GM18520 (cell line): Measurements from ENCODE around the gene DCLK2.

Experiments used
- ATAC-seq: cut with Tn5 transposase; IDR thresholded peaks from one replicate; pipeline ENCODE4 v1.9.1; 2021; ENCODE audit not compliant: unreplicated experiment

The DCLK2 gene

DNA sequence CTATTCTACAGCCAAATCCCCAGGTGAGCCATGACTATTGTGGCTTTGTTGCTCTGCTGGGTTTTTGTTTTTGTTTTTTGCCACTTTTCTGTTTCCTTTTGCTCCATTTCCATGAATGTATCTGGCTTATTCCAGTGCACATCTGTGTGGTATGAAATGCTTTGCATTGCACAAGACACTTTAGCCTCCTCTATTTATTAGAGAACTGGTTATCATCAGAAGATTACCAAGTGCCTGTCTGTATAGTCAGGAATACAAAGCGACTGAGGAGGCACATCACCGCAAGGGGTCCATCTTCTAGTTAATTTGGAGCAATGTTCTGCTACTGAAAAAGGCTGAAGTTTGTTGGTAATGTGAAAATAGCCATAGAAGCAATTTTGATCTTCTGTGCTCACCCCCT lies 120.8 kb downstream of the DCLK2 start:
- no peak for ATAC-seq

DNA sequence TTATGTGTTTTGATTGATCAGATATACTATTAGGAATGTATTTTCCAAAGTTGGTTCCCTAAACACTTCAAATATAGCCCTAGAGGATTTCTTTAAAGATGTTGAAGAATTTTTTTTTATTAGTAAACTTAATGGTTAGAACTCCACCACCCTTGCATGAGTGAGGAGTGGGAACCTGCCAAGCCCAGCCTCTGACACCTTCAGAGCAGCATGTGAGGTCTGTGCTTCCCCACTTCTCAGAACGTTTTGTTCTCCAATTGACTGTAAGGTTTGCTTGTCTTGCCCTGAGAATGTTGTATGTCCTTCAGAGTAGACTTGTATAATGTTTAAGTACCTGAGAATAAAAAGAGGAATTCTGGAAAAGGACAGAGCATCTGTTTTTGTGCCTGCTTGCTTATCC lies 126.8 kb downstream of the DCLK2 start:
- ATAC-seq = no peak

DNA sequence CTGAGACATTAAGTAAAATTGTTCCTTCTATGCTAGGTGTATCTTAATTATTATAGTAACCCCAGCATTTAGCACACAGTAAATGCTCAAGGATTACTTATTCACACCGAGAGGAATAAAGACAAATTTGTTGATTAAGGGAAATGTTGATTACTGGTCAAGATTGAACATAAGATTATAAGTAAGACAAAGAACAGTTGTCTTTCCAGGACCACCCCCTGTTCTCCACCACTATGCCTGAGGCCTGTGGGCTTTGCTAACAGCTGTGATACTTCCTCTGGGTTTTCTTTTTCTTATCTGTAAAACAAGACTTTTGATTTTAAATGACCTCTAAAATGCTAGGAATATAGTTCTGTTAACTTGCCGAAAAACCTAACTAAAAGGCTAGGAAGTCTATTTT lies 128.0 kb downstream of the DCLK2 start:
- ATAC-seq = no peak

DNA sequence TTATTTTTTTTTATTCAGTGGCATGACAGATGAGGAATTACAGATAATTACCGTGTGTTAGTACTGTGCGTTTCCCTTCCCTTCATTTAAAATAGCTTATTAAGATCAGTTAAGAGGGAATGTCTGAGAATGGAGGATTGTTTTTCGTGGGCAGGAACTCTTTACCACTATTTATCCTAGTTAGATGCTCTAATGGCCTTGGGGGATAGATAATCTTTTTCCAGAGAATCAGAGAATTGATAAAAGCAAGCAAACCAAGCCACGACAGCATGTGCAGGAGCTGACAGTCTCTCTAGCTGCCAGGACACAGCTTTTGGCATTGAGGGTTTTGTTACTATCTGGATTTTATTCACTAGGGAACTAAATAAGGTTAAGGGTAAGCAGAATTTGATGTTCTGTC lies 128.7 kb downstream of the DCLK2 start:
- ATAC-seq = no peak

DNA sequence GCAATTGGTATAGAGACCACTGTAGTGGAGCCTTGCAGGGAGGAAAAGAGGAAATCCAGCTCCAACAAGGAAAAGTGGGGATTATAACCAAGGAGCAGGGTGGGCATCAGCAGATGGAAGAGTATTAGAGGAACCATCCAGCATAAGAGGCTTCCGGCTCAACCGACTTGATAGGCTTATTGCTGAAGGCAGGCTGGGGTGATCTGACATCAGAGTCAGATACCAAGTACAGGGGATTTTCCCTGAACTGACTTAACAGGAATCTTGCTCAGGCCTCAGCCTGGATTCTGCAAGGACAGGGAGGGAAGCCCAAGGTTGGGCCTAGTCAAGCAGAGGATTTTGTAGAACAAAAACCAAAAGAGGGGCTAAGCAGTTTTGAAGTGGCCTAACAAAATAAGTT lies 129.6 kb downstream of the DCLK2 start:
- ATAC-seq = no peak

DNA sequence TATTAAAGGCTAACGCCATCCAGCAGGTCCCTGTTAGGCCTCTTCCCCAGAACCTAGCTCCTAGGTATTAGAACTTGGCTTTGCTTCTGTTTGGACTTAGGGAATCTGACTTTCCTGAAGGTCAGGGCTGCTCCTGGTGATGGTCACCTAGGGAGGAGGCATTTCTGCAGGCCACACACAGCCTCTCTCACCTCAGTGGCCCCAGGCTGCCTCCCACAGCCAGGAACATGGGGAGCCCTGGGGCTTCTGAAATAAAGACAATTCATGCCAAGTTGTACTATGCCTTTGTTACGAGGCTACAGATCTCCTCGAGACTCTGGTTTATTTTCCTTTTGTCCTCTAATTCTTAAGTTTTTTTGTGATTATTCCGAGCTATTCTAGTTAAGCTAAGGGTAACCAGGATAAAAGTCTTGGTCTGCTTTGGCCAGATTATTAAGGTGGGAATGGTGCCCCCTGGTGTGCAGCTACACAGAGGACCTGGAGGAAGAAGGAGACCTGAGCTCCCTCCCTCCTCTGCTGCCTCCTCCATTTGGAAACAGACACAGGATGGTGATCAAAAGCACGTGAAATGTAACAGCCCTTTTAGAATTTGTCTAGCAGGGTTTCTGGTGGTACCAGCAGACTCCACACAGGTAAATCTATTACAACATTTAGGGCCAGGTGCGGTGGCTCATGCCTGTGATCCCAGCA lies 131.0 kb downstream of the DCLK2 start:
- no peak for ATAC-seq

DNA sequence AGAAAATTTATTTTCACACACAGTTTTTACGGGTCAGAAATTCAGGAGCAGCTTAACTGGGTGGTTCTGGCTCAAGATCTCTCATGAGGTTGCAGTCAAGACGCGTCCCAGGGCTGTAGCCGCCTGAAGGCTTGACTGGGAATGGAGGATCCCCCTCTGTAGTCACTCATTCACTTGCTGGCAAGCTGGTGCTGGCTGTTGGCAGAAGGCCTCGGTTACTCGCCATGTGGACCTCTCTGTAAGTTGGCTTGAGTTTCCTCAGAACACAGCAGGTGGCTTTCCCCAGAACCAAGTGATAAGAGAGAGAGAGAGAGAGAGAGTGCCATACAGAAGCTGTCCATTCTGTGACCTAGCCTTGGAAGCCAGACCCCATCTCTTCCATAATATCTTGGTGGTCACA lies 132.8 kb downstream of the DCLK2 start:
- ATAC-seq = no peak

DNA sequence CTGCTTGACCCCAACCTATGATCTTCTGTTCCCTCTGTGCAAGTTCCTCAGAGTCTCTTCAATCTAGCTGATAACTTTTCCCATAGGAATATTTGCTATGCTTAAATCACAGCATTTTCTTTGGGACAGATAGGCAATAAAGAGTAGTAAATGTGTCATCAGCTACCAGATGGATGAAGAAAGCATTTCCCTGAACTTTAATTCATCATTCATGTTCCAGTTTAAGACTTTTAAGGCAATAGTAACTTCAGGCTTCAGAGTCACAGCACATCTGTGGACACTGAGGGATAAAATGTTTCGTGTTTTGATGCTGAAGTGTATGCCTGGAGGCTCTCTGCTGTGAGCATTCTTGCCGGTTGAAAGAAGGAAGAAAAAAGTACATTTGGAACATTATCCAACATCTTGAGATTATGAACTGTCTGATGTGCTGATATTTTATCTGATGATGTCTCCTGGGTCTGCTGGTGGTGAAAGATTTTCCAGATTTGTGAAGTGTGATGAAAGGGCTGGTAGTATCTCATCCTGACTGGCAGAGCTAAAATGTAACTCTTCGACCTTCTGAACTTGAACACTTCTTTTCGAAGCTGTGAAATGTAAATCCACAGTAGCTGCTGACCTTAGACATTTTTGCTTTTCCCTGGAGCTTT lies 133.7 kb downstream of the DCLK2 start:
- ATAC-seq = no peak

DNA sequence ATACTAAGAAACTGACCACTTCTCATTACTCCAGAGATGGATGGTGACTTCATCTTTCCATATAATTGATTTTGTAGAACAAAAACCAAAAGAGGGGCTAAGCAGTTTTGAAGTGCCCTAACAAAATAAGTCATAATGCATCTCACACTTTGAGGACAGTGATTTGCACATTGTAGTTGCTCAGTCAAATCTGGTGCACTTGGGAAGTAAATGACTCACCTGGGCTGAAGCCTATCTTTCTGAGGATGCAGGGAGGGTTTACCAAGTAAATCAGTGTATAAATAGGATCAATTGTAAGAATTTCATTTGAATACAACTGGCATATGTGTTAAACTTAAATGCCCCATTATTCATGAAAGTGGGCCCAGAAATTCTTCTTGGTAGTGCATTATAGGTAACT lies 134.2 kb downstream of the DCLK2 start:
- ATAC-seq = no peak

DNA sequence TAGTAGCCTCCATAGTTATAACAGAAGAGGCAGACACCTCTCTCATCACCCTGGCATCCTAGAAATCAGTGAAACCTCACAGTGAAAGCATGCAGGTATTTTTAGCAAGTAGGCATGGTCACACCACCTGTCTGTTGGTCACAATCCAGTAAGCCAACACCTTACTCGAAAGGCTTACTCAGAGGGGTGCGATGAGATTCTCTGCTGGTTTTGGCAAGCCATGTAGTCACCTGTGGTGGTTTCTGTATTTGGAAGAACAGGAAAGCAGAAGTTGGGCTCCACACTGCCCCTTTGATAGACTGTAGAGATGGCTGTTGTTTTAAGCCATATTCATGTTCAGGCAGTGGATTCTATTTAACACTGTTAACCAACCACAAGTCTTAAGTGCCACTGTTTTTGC lies 134.7 kb downstream of the DCLK2 start:
- ATAC-seq = no peak

DNA sequence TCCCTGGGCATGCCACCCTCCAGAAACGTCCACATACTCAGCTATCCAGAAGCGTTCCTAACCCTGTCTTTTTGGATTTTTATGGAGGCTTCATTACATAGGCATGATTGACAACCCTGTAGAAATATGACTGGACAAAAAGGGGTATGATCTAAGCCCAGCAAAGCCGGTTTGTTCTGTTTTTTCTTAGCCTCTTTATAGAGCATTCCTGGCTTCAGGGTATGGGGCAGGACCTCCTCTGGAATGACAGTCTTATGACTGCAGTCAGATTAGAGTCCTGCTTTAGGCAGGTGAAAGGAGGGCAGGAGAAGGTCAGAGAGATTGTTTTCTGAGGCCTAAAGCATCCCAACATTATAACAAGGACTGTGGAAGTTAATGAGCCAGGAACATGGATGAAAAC lies 137.4 kb downstream of the DCLK2 start:
- ATAC-seq = no peak

DNA sequence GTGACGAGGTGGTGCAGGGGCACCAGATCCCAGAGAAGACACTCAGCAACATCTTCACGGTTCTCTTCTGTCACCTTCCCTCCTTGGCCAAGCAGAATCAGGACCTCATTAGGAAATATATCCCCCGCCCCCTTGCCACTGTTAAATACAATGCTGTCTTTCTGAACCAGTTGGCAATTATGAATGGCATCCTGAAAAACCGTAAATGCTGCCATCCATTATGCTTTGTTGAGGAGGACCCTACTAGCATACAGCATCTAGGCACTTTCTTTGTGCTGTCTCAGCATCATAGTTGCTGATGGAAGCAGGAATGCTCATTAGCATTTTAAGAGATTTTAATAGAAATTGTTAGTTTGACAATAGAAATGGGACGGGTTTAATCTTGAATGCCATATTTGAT lies 138.5 kb downstream of the DCLK2 start:
- no peak for ATAC-seq

DNA sequence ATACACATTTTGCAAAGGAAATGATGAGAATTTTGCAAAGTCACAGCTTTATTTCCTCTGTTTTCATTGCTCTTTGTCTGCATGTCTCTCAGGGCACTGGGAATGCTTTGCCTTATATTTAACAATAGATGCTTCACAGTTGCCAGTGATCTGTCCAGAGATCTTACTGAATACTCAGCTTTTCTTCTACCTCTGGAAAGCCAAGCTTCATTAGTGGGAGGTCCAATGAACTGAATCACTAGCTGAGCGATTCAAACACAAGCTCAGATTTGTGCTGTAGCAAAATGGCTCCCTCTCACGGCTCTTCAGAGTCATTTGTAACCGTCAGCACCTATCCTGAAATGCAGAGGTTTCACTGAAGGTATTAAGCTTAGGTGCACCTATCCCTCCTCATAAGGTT lies 138.9 kb downstream of the DCLK2 start:
- ATAC-seq = no peak

DNA sequence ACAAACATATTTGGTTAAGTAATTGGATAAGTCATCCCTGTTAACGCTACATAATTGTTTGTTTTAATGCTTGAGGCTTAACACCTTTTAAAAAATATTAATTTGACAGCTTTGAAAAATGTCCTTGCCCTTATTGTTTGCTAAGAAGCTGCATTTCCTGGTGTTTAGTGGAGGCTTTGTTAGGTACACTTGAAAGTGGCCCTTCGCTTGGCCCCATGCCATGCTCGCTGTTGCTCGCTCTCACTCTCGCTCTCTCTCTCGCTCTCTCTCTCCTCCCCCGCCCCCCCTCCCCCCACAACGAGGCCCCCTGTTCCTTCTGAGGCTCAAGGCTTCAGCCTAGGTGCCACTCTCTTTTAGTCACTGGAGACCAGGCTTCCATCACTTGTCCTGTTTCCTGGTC lies 139.6 kb downstream of the DCLK2 start:
- ATAC-seq = no peak

DNA sequence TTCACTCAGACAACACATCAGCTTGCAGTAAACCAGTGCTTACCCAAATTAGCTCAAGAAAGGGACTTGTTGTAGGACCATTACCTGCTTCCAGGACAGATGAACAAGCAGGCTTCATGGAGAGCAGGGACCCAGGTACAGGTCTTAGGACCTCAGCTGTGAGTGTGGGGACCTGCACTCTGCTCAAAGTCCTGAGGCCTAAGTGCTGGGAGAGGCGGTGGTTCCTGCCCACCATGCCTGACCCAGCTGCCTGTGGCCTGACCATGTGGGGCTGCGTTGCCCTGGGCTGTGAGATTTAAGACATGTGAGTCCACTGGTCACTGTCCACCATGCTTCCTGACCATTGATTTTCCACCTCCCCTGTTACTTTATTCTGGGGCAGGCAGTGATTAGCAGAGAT lies 140.2 kb downstream of the DCLK2 start:
- no peak for ATAC-seq

DNA sequence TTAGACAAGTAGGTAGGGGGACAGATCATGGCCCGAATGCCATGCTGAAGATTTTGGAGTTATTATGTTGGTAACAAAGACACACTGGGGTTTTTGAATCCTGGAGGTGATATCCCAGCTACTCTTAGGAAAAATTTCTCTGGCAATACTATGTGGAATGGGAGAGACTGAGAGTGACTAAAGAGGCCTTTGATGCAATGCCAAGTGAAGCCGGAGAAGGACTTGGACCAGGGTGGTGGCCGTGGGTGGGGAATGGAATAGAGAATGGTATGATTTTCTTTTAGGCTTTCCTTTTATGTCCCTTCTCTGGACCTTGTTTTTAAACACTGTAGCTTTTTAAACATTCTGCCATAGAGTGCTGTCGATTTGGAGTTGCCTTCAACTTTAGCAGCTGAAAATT lies 141.6 kb downstream of the DCLK2 start:
- ATAC-seq = no peak

DNA sequence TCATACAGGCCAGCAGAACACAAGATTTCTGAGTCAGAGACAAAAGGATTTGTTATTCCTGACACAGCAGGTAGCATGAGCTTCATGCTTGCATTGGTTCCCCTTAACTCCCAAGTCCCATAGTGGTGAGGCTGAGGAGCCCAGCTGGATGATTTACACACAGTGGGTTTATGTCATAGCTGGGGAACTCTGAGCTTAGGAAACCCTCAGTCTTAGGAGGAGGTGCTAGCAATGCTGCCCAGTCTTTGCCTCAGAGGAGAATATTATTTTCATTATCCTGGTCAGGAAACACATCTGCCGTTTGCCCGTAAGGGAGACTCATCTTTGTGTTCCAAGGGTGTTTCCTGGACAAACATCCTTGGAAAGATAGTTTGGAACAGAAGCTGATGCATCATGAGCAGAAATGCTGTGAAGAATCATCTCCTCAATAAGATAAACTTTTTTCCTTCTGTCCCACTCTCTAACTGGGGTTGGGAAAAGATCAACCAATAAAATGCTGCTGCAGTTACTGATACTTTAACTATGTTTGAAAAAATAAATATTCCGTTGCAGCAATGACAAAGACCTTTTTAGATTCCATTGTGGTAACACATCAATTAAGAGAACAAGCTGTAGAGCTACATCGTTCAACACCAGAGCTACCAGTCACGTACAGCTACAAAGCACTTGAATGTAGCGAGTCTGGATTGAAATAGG lies 146.8 kb downstream of the DCLK2 start:
- no peak for ATAC-seq

DNA sequence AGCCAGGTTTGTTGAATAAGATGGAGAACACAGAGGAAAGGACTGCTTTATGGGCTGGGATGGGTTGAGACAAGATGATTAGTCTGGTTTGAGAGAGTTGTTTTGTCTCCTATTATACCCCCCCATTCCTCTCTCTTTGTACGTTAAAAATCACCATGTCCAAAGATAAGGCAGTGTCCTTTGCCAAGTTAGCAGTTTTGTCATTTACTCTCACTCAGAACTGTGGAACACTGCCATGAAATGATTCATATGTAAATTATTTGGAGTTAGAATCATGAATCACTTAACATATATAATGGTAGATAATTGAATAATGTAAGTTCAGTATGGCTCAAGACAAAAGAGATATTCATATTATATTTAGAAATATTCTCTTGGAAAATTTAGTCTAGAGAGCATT lies 151.3 kb downstream of the DCLK2 start:
- ATAC-seq = no peak

DNA sequence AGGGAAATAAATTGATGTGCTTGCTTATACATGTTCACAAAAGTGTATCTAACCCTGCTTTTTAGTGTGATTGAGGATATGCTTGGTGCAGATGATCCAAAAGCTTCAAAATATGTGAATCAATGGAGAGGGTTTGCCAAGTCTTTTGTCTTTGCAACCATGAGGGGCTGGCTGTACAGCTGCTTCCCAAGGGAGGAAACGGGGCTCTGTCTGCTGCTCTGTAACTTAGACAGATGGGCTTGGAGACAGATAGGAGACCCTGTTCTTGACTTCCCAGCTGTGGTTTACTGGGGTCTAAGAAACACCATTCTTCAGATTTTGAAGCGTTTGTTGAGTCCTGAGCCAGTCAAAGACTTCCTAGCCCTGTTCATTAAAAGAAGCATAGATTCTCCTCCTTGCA lies 152.3 kb downstream of the DCLK2 start:
- ATAC-seq = no peak

DNA sequence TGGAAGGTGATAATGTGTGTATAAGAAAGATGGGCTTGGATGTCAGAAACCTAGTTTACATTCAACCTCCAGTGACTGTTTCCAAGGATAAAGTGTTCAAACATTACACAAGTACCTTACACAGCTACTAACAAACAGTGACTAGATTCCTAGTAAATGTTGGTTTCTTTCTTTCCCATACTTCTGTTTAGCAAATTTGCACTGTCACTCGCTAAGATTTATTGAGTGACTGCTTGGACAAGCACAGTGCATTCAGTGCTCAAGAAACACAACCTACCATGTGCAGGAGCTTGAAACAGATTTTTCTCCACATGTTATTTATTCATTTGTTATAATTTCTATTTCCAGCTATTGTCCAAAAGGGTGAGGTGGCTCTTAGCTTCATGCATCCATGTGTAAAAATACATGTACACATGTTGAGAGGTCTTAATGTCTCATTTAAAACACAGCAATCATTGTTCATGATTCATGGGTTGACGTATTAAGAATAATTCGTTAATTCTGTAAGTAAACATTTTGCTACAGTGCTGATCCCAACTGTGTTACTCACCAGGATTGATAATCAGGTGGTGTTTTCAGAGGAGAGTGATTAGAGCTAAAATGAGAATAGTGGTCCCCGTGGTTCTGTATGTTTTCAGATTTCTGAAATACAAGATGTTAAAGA lies 153.0 kb downstream of the DCLK2 start:
- ATAC-seq = no peak

DNA sequence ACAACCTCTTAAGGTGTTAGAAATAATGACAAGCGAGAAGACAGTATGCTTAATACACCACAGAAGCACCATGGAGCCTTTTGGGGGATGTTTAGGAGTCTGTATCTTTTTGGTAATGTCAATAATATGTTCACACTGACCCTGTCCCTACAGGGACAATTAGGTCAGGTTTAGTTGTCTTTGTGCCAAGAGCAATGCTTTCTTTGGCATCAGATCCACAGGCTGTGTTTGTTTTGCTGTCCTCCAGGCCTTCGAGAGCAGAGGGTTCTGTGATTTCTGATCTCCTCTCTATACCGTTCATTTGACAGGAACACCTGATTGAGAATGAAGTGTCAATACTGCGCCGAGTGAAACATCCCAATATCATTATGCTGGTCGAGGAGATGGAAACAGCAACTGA lies 153.8 kb downstream of the DCLK2 start:
- ATAC-seq = no peak

DNA sequence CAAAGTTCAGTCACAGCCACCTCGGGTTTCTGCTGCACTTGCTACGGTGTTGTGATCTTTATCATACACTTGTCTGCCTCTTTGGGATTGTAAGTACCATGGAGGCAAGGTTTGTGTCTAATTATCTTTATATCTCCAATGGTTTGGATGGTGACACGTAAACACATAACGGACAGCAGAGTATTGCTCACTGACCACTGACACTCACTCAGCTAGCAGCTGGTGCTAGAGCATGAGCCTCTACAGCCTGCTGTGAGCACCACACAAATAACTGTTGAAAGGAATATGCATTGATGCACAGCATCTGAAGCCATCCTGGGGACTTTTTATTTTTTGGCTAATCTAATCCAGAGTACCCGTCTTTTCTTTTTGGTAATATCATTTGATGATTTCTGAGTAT lies 156.0 kb downstream of the DCLK2 start:
- ATAC-seq = no peak
